C4-2B (cell line): ENCODE results near the gene SPOCD1.
"Not testable (repeated sequence)": the region's sequence is repeated elsewhere in the genome, so short reads cannot be mapped to it uniquely, and the experiment has no call there.

ENCODE experiments used
- H3K27ac ChIP-seq: fragments of 450-650 bp; 2 replicates; pipeline ENCODE4 v1.5.1; 2017
- ZFX ChIP-seq: fragments of 450-650 bp; IDR thresholded peaks from 2 replicates; pipeline ENCODE4 v1.6.1; 2017
- TF ChIP-seq, protein P1 (sequence below): fragments of 450-650 bp; conservative IDR thresholded peaks from 2 replicates; pipeline ENCODE4 v1.5.1; 2017; ENCODE audit warnings: mild to moderate bottlenecking

SPOCD1 gene

DNA sequence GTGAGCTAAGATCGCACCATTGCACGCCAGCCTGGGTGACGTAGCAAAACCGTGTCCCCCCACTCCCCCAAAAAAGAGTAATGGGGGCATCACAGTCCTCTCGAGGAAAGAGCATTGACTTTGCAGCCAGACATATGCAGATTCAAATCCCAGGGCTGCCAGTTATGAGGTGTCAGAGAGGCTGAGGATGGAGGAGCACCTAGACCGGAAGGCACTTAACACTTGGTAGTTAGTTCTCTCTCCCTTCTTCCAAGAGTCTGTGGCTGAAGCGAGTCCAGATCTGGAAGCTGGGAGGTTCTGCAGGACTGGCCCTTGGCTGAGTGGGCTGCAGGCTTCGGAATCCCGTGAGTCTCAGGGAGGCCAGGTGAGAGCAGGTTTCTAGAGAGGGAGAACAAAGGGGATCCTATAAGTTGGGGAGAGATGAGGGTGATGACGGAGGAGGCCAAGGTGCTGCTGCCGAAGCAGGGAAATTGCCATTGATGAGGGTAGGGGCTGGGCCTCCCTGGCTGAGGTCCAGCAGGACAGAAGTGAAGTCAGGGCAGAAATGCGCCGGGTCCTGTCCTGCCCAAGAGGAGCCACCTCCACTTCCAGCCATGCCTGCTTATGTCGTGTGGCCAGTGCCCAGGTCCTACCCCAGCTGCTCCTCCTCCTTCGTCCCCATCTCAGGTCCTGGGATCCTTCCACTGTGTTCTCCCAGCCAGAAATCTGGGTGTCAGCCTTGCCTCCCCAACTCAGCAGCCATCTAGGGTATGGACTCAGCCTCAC lies 13.3 kb upstream of the SPOCD1 start:
- TF ChIP-seq, protein P1, sequence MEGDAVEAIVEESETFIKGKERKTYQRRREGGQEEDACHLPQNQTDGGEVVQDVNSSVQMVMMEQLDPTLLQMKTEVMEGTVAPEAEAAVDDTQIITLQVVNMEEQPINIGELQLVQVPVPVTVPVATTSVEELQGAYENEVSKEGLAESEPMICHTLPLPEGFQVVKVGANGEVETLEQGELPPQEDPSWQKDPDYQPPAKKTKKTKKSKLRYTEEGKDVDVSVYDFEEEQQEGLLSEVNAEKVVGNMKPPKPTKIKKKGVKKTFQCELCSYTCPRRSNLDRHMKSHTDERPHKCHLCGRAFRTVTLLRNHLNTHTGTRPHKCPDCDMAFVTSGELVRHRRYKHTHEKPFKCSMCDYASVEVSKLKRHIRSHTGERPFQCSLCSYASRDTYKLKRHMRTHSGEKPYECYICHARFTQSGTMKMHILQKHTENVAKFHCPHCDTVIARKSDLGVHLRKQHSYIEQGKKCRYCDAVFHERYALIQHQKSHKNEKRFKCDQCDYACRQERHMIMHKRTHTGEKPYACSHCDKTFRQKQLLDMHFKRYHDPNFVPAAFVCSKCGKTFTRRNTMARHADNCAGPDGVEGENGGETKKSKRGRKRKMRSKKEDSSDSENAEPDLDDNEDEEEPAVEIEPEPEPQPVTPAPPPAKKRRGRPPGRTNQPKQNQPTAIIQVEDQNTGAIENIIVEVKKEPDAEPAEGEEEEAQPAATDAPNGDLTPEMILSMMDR: no peak
- TF ChIP-seq ZFX: no peak
- H3K27ac ChIP-seq: no peak overlapping the region

DNA sequence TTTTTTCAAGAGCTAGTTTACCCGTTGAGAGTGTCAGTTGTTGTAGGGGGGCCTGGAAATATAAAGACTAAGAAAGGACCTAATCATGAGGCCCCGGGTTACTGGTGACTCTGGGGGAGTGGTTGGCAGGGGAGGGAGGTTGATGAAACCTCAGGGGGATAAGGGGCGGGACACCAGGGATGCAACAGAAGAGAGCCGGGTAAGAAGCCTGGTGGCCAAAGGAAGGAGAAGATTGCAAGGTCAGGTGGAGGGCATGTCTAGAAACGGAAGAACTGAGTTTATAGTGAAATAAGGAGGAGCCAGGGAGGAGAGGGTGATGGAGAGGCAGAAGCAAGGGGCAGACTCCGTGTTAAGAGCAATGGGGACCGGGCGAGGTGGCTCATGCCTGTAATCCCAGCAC lies 12.5 kb upstream of the SPOCD1 start:
- TF ChIP-seq, protein P1: no peak
- no peak for TF ChIP-seq ZFX
- H3K27ac ChIP-seq: no peak overlapping the region

DNA sequence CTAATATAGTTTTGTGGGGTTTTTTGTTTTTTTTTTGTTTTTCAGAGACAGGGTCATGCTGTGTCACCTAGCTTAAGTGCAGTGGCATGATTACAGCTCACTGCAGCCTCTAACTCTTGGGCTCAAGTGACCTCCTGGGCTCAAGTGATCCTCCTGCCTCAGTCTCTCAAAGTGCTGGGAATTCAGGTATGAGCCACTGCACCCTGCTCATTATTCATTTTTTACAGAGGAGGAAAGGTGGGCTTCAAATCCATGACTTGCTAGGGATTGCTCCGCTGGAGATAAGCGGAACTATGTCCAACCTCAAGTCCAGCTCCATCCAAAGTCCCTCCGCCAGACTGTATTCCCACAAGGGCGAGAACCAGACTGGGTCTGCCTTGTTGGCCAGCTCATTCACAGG lies 8.0 kb upstream of the SPOCD1 start:
- TF ChIP-seq, protein P1: no peak
- no peak for TF ChIP-seq ZFX

DNA sequence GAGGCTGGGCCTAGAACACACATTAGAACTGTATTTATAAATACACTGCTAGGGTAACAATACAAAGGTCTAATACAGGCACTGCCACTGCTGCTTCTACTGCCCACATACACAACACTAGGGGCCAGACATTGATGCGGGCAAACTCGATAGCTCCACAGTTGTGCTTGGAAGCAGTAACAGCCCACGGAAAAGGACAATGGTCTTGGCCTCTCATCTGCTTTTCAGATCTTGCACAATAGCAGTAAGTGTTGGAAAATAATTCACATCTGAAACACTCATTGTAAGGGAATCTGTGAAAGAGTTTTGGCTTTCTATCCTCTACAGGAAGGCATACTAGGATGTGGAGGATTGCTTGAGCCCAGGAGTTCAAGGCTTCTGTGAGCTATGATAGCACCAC lies 6.9 kb upstream of the SPOCD1 start:
- TF ChIP-seq ZFX: no peak
- TF ChIP-seq, protein P1: no peak
- H3K27ac ChIP-seq: no peak overlapping the region

More for the DNA sequence above, 8.0 kb upstream of the SPOCD1 start:
- H3K27ac ChIP-seq: no peak overlapping the region

DNA sequence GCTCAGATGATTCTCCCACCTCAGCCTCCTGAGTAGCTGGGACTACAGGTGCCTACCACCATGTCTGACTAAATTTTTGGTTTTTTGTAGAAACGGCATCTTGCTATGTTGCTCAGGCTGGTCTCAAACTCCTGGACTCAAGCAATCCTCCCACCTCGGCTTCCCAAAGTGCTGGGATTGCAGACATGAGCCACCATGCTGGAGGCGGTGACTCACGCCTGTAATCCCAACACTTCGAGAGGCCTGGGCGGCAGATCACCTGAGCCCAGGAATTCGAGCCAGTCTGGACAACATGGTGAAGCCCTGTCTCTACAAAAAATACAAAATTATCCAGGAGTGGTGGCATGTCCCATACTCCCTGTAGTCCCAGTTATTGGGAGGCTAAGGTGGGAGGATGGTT lies 4.4 kb upstream of the SPOCD1 start:
- H3K27ac ChIP-seq: not testable (repeated sequence)

DNA sequence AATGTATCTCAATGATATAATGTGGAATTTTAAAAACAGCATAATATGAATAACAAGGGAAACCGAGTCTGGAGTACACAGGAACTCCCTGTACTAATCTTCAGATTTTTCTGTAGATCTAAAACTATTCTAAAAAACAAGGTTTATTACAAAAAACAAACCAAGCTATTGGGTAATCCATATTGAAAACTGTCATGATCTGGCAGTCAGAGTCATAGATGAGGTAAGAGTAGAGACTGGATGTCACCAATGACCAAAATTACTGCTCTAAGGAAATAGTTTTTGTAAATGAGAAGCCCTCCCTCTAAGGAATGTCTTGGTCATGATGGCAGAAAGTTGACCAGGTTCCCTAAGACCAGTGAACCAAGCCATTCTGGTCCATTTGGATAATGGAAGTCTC lies 2.4 kb upstream of the SPOCD1 start:
- no peak for TF ChIP-seq ZFX
- TF ChIP-seq, protein P1: no peak
- no peak overlapping the region for H3K27ac ChIP-seq

DNA sequence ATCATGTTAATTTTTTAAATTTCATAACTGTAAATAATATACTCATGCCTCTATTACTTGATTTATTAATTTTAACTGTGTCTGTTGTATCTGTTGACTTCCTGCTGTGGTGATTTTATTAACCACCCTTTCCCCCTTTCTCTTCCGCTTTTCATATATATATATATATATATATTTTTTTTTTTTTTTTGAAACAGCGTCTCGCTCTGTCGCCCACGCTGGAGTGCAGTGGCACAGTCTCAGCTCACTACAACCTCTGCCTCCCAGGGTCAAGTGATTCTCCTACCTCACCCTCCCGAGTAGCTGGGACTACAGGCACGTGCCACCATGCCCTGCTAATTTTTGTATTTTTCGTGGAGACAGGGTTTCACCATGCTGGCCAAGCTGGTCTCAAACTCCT lies 1.1 kb upstream of the SPOCD1 start:
- H3K27ac ChIP-seq: not testable (repeated sequence)

DNA sequence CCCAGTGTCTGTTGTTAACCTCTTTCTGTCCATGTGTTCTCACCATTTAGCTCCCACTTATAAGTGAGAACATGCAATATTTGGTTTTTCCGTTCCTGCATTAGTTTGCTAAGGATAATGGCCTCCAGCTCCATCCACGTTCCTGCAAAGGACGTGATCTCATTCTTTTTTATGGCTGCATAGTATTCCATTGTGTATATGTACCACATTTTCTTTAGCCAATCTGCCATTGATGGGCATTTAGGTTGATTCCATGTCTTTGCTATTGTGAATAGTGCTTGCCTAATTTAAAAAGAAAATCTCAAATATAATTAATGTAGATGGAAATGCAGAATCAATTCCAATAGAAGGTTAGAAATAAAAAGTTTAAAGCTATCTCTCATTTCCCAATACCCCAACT lies 679 bp upstream of the SPOCD1 start:
- not testable (repeated sequence) for H3K27ac ChIP-seq

DNA sequence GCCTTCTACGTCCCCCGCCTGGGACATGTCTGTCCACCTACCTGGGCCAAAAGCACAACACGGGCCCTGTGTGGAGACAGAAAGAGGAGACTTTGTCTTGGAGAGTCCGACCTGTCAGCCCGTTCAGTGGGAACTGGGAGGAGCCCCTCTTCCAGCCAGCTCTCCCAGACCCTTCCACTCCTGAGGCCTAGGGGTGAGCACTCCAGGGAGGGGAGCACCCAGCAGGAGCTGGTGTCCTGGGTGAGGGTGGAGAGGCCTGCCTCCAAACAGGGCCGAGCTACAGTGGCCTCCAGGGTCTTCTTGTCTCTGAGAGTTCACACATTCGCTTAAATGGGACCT lies 546 bp downstream of the SPOCD1 start:
- TF ChIP-seq ZFX: no peak
- TF ChIP-seq, protein P1: no peak
- no peak overlapping the region for H3K27ac ChIP-seq
